ENCODE results near the gene WFIKKN2. TPM values are rescaled to one million over a fixed set of nuclear protein-coding genes. Genes with fewer than 3 reads are reported as not detected.

The WFIKKN2 gene
- total RNA-seq, 1 experiment from 2014 or later, result 0.11 TPM

DNA sequence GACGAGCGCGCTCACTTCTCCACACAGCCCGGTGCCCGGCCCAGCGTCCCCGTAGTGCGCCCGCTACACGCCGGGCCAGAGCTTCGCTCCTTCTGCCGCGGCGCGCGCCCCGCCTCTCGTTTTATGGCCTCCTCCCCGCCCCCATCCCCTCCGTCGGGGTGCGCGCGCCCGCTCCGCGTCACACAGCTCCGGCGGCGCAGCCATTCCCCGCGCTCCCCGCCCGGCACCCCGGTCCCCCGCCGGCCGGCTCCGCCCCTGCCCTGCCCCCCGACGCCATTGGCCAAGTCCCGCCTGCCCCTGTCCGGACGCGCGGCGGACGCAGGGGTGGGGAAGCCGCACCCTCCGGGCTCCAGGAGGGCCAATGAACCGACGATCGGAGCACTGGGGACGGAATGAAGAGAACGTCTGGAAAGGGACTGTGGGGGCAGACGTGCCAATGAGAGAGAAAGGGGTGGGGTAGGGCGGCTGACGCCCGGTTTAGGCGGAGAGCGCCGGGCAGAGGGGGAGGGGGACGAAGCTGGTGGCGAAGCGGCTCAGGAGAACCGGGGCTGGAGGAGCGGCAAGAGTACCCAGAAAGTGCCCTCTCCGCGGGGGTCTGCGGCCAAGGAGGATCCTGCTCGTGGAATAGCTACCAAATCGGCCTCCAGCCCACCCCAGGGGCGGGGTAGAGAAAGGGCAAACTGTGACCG lies 31.0 kb downstream of the WFIKKN2 start, which contains the start of gene TOB1 (continued):
- no peak; the same call in 1 of the 2 replicates for TF ChIP-seq E2F4 (CRISPR knock-in tag; IDR thresholded peaks at IDR 0.05; ENCODE audit: borderline replicate concordance, low read depth)

- Mint-ChIP-seq H3K4me3 (peak overlapping the region; percentile 95), H3K36me3 (peaks cover 7% of the 10 kb centered on the region), H3K27me3 (ENCODE audit: low read depth) (no peaks in the 10 kb centered on the region), H3K9me3 (no peaks in the 10 kb centered on the region), H3K27ac (peak overlapping the region; percentile 100), H3K4me1 (peaks cover 28% of the 10 kb centered on the region)
- CTCF ChIA-PET, result interaction anchor here (0.7 to 6.0 kb wide), 16 partner anchors 14 to 325 kb away, joined by 3 to 75 read pairs (median 7); no protein-coding TSS in a partner anchor
- DNase-seq (ENCODE audit: low spot score) (no peak), ATAC-seq (peak; percentile 8)
- TF ChIP-seq ZNF317 (CRISPR knock-in tag; IDR thresholded peaks at IDR 0.05; ENCODE audit: borderline replicate concordance, low read depth) (no peak), ARID4B (CRISPR knock-in tag; IDR thresholded peaks at IDR 0.05; ENCODE audit: borderline replicate concordance) (no peak; the same call in 1 of the 2 replicates), NFATC4 (CRISPR knock-in tag; IDR thresholded peaks at IDR 0.05) (no peak), KAT7 (CRISPR knock-in tag; IDR thresholded peaks at IDR 0.05; ENCODE audit: borderline replicate concordance) (peak; percentile 78; the same call in 1 of the 2 replicates), ZNF416 (CRISPR knock-in tag; IDR thresholded peaks at IDR 0.05) (no peak), PRDM15 (CRISPR knock-in tag; IDR thresholded peaks at IDR 0.05) (peak; percentile 78), ESRRA (CRISPR knock-in tag; IDR thresholded peaks at IDR 0.05; ENCODE audit: borderline replicate concordance) (peak; percentile 68; the same call in 1 of the 2 replicates), ZNF423 (CRISPR knock-in tag; IDR thresholded peaks at IDR 0.05) (peak; percentile 22), ZBTB21 (CRISPR knock-in tag; IDR thresholded peaks at IDR 0.05; ENCODE audit: borderline replicate concordance) (no peak), TP53 (CRISPR knock-in tag; IDR thresholded peaks at IDR 0.05) (peak; percentile 1; the same call in 1 of the 2 replicates), GABPB1 (CRISPR knock-in tag; IDR thresholded peaks at IDR 0.05) (peak; percentile 77), MYBL2 (CRISPR knock-in tag; IDR thresholded peaks at IDR 0.05) (0 out of 2 replicates have a peak, but pooled peaks have one; percentile 13), SMAD3 (CRISPR knock-in tag; IDR thresholded peaks at IDR 0.05; ENCODE audit: borderline replicate concordance) (peak; percentile 57; the same call in 1 of the 2 replicates)
- TF ChIP-seq, protein P1, sequence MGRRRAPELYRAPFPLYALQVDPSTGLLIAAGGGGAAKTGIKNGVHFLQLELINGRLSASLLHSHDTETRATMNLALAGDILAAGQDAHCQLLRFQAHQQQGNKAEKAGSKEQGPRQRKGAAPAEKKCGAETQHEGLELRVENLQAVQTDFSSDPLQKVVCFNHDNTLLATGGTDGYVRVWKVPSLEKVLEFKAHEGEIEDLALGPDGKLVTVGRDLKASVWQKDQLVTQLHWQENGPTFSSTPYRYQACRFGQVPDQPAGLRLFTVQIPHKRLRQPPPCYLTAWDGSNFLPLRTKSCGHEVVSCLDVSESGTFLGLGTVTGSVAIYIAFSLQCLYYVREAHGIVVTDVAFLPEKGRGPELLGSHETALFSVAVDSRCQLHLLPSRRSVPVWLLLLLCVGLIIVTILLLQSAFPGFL (CRISPR knock-in tag; IDR thresholded peaks at IDR 0.05; ENCODE audit: borderline replicate concordance), result 0 out of 2 replicates have a peak, but pooled peaks have one; percentile 58
- POLR2A ChIA-PET, result interaction anchor here (0.6 to 3.3 kb wide), 25 partner anchors 10 to 316 kb away, joined by 3 to 47 read pairs (median 6); partner anchors contain the start of genes CACNA1G and SPAG9
Measured at GRCh38 chr17:50866950-50867362, 31.6 kb downstream of the WFIKKN2 start.
